Urinary bladder (tissue), 4 donors: ENCODE results near the gene MYO15A. TPM values are rescaled to one million over a fixed set of nuclear protein-coding genes. Genes with fewer than 3 reads are reported as not detected.

Experiments
- DNase-seq: peaks from one replicate; pipeline ENCODE4 v3.0.0-alpha.2; 2015; ENCODE audit errors: extremely low spot score
- H3K27ac ChIP-seq: one replicate; pipeline ENCODE4 v1.5.1; 2013; ENCODE audit warnings: low read depth, mild to moderate bottlenecking, moderate library complexity
- H3K36me3 ChIP-seq: one replicate; pipeline ENCODE4 v1.6.1; 2013; ENCODE audit warnings: mild to moderate bottlenecking, moderate library complexity; ENCODE audit not compliant: insufficient read depth
- H3K4me1 ChIP-seq: one replicate; pipeline ENCODE4 v1.6.1; 2013; ENCODE audit warnings: mild to moderate bottlenecking, moderate library complexity; ENCODE audit not compliant: insufficient read depth
- H3K4me3 ChIP-seq: one replicate; pipeline ENCODE4 v1.5.1; 2013; ENCODE audit warnings: low read depth, low read length
- WGBS: extraction: QIAGEN DNeasy Blood & Tissue Kit; methylation state at CpG from one replicate; pipeline ENCODE4 v1.1.7; 2013; 5-methylcytosine and 5-hydroxymethylcytosine counted together
- polyA plus RNA-seq: library from polyadenylated mRNA; stranded (reverse); fragments of 200-250 nt; gene quantifications from one replicate; pipeline ENCODE4 v1.2.3, GENCODE V29; 2013
- total RNA-seq: library from RNA; depleted of rRNA; stranded (reverse); fragments of >200 nt; gene quantifications from one replicate; pipeline ENCODE4 v1.2.3, GENCODE V29; 2014
- donor health status: healthy with polysubstance abuse.
- donor health status: healthy.

Gene MYO15A
- total and polyA plus RNA-seq, 2 donors = 1.2 to 1.4 TPM

GRCh38 chr17:18225121-18225641, 116.6 kb downstream of the MYO15A start, which contains the start of gene LLGL1:
TSS of gene LLGL1 (plus strand) at chr17:18225635. CDS start at chr17:18225683, 48 bp downstream.
- H3K27ac ChIP-seq = peak within 1 kb of the TSS; percentile 54

GRCh38 chr17:18225642-18226283, 117.2 kb downstream of the MYO15A start:
- no peak for DNase-seq
- Histone ChIP-seq H3K4me1 (no peaks in the 10 kb centered on the region), H3K4me3 (peak overlapping the region; percentile 90), H3K36me3 (no peaks in the 10 kb centered on the region), H3K27ac (no peak overlapping the region)
- WGBS = 1% methylated on average over 57 of the region's 57 CpGs

More at GRCh38 chr17:18225121-18225641, 116.6 kb downstream of the MYO15A start, which contains the start of gene LLGL1:
- peak; percentile 87 for DNase-seq
- peak within 1 kb of the TSS; percentile 90 for H3K4me3 ChIP-seq
- H3K4me1 ChIP-seq = no peaks in the 10 kb centered on the region
- WGBS = under 1% methylated on average over 60 of the region's 60 CpGs
- no peaks in the 10 kb centered on the region for H3K36me3 ChIP-seq

GRCh38 chr17:18226284-18226945, 117.9 kb downstream of the MYO15A start:
- 19% methylated on average over 16 of the region's 16 CpGs for WGBS

GRCh38 chr17:18227635-18228034, 119.1 kb downstream of the MYO15A start:
- no peak overlapping the region for H3K27ac ChIP-seq
- no peaks in the 10 kb centered on the region for H3K36me3 ChIP-seq
- no peak overlapping the region for H3K4me3 ChIP-seq
- 99% methylated on average over 5 of the region's 5 CpGs for WGBS
- DNase-seq = no peak
- H3K4me1 ChIP-seq = no peaks in the 10 kb centered on the region

More at GRCh38 chr17:18226284-18226945, 117.9 kb downstream of the MYO15A start:
- H3K36me3 ChIP-seq = no peaks in the 10 kb centered on the region
- no peak for DNase-seq
- peak overlapping the region; percentile 90 for H3K4me3 ChIP-seq
- no peaks in the 10 kb centered on the region for H3K4me1 ChIP-seq
- H3K27ac ChIP-seq = no peak overlapping the region

- Histone ChIP-seq H3K36me3 (no peaks in the 10 kb centered on the region), H3K4me1 (no peaks in the 10 kb centered on the region), H3K27ac (no peak overlapping the region), H3K4me3 (no peak overlapping the region)
- WGBS = 86% methylated on average over 10 of the region's 10 CpGs
- DNase-seq = no peak
Measured at GRCh38 chr17:18228176-18228682, 119.7 kb downstream of the MYO15A start.

- DNase-seq = no peak
Measured at GRCh38 chr17:18229254-18229653, 120.7 kb downstream of the MYO15A start.

More at GRCh38 chr17:18229254-18229653, 120.7 kb downstream of the MYO15A start:
- H3K4me3 ChIP-seq = no peak overlapping the region
- no peaks in the 10 kb centered on the region for H3K4me1 ChIP-seq
- H3K36me3 ChIP-seq = no peaks in the 10 kb centered on the region
- H3K27ac ChIP-seq = no peak overlapping the region
- 81% methylated on average over 4 of the region's 4 CpGs for WGBS

Other genes starting within 250 kb of the MYO15A start
- 33.0 TPM for gene TOM1L2, start 136.4 kb upstream of the MYO15A start, total RNA-seq
- gene TOM1L2, start 136.4 kb upstream of the MYO15A start, polyA plus RNA-seq = 58.7 TPM
- gene DRC3, start 135.9 kb upstream of the MYO15A start, total RNA-seq = 3.6 TPM
- 1.6 TPM for gene DRC3, start 135.9 kb upstream of the MYO15A start, polyA plus RNA-seq
- 15.9 TPM for gene ATPAF2, start 69.6 kb upstream of the MYO15A start, total RNA-seq
- gene ATPAF2, start 69.6 kb upstream of the MYO15A start, polyA plus RNA-seq = 17.3 TPM
- gene GID4, start 69.3 kb upstream of the MYO15A start, total RNA-seq = 9.5 TPM
- 14.6 TPM for gene GID4, start 69.3 kb upstream of the MYO15A start, polyA plus RNA-seq
- gene DRG2, start 20.8 kb upstream of the MYO15A start, total RNA-seq = 20.3 TPM
- gene DRG2, start 20.8 kb upstream of the MYO15A start, polyA plus RNA-seq = 35.9 TPM
- gene ALKBH5, start 75.1 kb downstream of the MYO15A start, total RNA-seq = 62.6 TPM
- gene ALKBH5, start 75.1 kb downstream of the MYO15A start, polyA plus RNA-seq = 83.8 TPM
- 25.6 TPM for gene LLGL1, start 116.9 kb downstream of the MYO15A start, total RNA-seq
- 24.5 TPM for gene LLGL1, start 116.9 kb downstream of the MYO15A start, polyA plus RNA-seq
- 87.2 TPM for gene FLII, start 150.0 kb downstream of the MYO15A start, total RNA-seq
- gene FLII, start 150.0 kb downstream of the MYO15A start, polyA plus RNA-seq = 249 TPM
- 11.7 TPM for gene MIEF2, start 151.9 kb downstream of the MYO15A start, total RNA-seq
- 13.7 TPM for gene MIEF2, start 151.9 kb downstream of the MYO15A start, polyA plus RNA-seq
- gene TOP3A, start 206.2 kb downstream of the MYO15A start, total RNA-seq = 27.4 TPM
- gene TOP3A, start 206.2 kb downstream of the MYO15A start, polyA plus RNA-seq = 15.8 TPM
- gene SMCR8, start 206.5 kb downstream of the MYO15A start, total RNA-seq = 10.0 TPM
- gene SMCR8, start 206.5 kb downstream of the MYO15A start, polyA plus RNA-seq = 10.0 TPM